ENCODE results near the gene FOXO3.

The FOXO3 gene

DNA sequence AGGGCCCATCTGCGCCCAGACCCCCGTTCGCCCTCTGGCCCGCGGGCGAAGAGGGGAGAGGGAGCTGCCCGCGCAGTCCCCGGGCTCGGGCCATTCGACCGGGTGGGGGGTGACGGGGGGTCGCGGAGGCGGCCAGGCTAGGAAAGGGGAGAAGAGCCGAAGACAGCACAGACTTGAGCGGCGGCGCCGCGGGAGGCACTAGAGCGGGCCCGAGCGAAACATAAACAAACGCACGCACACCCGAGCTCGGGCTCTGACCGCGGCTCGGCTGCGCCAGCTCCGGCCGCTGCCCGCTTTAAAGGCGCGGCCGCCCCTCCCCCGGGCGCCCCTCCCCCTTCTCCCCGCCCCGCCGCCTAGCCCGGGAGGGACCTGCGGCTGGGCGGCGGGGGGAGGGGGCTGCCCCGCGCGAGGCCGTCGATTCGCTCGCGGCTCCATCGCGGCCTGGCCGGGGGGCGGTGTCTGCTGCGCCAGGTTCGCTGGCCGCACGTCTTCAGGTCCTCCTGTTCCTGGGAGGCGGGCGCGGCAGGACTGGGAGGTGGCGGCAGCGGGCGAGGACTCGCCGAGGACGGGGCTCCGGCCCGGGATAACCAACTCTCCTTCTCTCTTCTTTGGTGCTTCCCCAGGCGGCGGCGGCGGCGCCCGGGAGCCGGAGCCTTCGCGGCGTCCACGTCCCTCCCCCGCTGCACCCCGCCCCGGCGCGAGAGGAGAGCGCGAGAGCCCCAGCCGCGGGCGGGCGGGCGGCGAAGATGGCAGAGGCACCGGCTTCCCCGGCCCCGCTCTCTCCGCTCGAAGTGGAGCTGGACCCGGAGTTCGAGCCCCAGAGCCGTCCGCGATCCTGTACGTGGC is at the start of gene FOXO3:
Gene FOXO3 (plus strand): TSS at position 455 of the 846 bp plus-strand sequence. CDS start 292 bp downstream, at position 747.
- TF ChIP-seq GATA2 (IDR thresholded peaks at IDR 0.05; ENCODE audit: low read depth, low read length) (no peak), GATA3 (IDR thresholded peaks at IDR 0.05; ENCODE audit: low read depth, low read length) (no peak)

- TF ChIP-seq GATA2 (IDR thresholded peaks at IDR 0.05; ENCODE audit: low read depth, low read length) (no peak), GATA3 (IDR thresholded peaks at IDR 0.05; ENCODE audit: low read depth, low read length) (no peak)
Observed at GRCh38 chr6:108518714-108519576, 41.8 kb upstream of the FOXO3 start.

GRCh38 chr6:108521616-108522107 is 39.1 kb upstream of the FOXO3 start:
- no peak for TF ChIP-seq GATA3 (IDR thresholded peaks at IDR 0.05; ENCODE audit: low read depth, low read length)
- TF ChIP-seq GATA2 (IDR thresholded peaks at IDR 0.05; ENCODE audit: low read depth, low read length) = no peak

- TF ChIP-seq GATA2 (IDR thresholded peaks at IDR 0.05; ENCODE audit: low read depth, low read length) (no peak), GATA3 (IDR thresholded peaks at IDR 0.05; ENCODE audit: low read depth, low read length) (no peak)
Observed at GRCh38 chr6:108523697-108524096, 37.0 kb upstream of the FOXO3 start.

GRCh38 chr6:108524528-108525248 is 36.0 kb upstream of the FOXO3 start:
- no peak for TF ChIP-seq GATA3 (IDR thresholded peaks at IDR 0.05; ENCODE audit: low read depth, low read length)
- TF ChIP-seq GATA2 (IDR thresholded peaks at IDR 0.05; ENCODE audit: low read depth, low read length) = no peak

DNA sequence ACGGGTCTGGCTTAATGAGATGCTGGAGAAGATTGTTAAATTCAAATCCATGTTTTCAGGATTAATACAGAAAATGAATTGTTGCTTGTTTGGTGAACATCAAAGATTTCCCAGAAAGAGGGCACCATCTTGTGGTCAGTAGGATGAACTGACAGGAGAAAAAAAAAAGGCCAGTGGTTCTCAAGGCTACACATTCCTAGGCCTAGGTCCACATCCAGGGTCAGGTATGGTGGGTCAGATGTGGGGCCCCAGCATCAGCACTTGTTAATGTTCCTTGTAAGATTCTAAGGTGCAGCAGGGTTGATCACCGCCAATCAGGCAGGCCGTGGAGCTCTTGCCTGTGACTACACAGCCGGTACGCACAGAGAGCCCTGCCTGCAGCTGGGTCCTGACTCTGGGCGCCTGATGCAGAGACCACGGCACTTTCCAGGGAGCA is 34.0 kb upstream of the FOXO3 start:
- TF ChIP-seq GATA2 (IDR thresholded peaks at IDR 0.05; ENCODE audit: low read depth, low read length) (no peak), GATA3 (IDR thresholded peaks at IDR 0.05; ENCODE audit: low read depth, low read length) (no peak)

GRCh38 chr6:108528878-108529277 is 31.8 kb upstream of the FOXO3 start:
- no peak for TF ChIP-seq GATA3 (IDR thresholded peaks at IDR 0.05; ENCODE audit: low read depth, low read length)
- no peak for TF ChIP-seq GATA2 (IDR thresholded peaks at IDR 0.05; ENCODE audit: low read depth, low read length)

- TF ChIP-seq GATA2 (IDR thresholded peaks at IDR 0.05; ENCODE audit: low read depth, low read length) (no peak), GATA3 (IDR thresholded peaks at IDR 0.05; ENCODE audit: low read depth, low read length) (no peak)
Observed at GRCh38 chr6:108531332-108531731, 29.4 kb upstream of the FOXO3 start.

DNA sequence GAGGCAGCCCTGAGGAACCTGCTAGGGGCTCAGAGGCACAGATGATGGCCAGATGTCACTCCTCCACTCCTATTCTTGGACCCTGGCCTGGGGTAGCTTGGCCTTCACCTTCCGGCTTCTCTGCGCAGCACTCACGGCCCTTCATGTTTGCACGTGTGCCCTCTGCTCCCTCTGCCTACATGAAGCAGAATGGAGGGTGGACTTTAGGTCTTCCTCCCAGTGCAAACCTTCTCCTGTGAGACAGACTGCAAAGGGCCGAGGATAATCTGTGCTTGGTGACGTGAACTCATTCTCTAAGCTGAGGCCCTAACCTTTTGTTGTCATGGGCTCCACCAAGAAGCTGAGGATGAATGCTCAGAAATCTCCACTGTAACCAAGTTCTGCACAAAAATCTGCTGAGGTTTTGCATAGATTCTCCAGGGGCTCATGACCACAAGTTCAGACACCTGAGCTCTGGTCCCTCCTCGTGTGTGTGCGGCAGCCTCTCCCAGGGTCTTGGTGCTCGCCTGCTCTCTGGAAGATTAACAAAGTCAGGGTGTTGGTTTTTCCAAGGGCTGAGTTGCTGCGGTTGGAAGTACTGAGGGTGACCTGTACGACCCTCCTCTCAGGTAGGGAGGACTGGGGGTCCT is 25.5 kb upstream of the FOXO3 start:
- TF ChIP-seq GATA2 (IDR thresholded peaks at IDR 0.05; ENCODE audit: low read depth, low read length) = no peak
- no peak for TF ChIP-seq GATA3 (IDR thresholded peaks at IDR 0.05; ENCODE audit: low read depth, low read length)

DNA sequence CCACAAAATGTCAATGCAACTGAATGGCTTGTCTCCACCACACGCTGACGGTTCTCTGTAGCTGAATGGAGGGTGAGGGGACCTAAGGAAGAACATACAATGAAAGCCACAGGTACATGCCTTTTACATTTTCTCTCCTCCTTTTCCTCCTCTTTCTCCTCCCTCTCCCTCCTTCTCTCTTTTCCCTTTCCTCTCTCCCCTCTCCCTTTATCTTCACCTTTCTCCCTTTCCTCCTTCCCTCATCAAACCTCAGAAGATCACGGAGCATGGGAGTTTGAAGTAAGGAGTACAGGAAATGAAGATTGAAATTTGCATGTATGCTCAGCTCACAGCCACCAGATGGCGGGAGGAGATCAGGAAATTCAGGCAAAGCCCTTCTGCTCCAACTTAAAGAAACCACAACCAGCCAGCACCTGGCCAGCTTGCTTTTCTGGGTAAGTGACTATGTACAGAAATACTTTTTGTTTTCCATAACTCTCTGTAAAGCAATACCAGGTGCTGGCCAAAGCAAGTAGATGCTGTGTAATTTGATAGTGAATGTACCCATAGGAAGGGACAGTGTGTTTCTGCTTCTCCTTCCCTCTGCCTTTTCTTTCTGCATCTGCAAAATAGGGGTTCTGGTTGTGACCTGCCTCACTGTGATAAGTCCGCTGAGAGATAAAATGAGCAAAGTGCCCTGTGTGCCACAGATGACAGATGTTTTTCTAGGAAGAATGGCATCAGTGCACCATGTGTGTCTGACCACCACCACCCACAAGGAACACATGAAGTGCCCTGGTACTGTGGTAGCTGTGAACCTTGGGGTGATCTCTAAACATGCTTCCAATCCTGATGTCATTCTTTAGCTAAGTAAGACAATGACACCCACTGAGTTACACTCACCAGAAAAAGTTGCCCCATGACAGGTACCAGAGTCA is 18.6 kb upstream of the FOXO3 start:
- TF ChIP-seq GATA3 (IDR thresholded peaks at IDR 0.05; ENCODE audit: low read depth, low read length) = no peak
- TF ChIP-seq GATA2 (IDR thresholded peaks at IDR 0.05; ENCODE audit: low read depth, low read length) = no peak; the same call in 1 of the 2 replicates

DNA sequence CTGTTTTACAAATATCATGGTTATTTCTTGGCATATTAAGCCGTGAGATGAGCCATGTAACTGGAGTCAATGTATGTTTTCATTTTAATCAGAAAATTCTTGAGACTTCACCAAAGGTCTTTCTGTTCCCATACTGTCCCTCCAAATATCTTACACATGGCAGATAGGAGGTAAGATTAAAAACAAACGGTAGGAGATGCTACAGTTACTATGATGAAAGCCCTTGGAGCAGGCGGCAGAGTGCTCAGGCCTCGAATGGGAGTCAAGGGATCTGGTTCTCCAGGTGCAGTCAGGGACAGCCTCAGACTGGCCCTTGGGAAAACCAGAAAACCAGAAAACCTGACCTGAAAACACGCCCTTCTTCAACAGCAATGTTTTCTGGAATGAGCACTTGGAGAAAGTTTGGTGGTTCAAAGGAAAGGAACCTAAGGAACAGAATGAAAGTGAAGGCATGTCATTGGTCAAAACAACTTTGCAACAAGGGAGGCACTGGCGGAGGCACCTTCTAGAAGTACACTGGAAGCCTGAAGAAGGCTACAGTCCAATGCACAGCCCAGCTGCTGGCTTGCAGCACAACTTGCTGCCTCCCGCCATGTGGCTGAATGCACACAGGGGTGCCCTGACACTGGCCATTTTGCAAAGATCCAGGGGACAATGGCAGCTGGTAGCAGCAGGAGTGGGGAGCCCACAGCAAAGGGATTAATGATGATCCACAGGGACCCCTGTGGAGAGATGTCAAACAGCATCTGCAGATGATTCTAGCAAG is 17.4 kb upstream of the FOXO3 start:
- no peak for TF ChIP-seq GATA3 (IDR thresholded peaks at IDR 0.05; ENCODE audit: low read depth, low read length)
- TF ChIP-seq GATA2 (IDR thresholded peaks at IDR 0.05; ENCODE audit: low read depth, low read length) = no peak

- TF ChIP-seq GATA2 (IDR thresholded peaks at IDR 0.05; ENCODE audit: low read depth, low read length) = no peak
- no peak for TF ChIP-seq GATA3 (IDR thresholded peaks at IDR 0.05; ENCODE audit: low read depth, low read length)
Observed at GRCh38 chr6:108544606-108545005, 16.1 kb upstream of the FOXO3 start.

Data from SH-SY5Y (cell line).